Nephron (organoid): ENCODE measurements around the gene OPRM1.
"Not testable (repeated sequence)": the region's sequence is repeated elsewhere in the genome, so short reads cannot be mapped to it uniquely, and the experiment has no call there.

Source experiments
- H3K27ac Mint-ChIP-seq, 3 experiments: 2 replicates each; pipeline ENCODE4 v1.8.0; 2020; ENCODE audit warnings: mixed read lengths in 3 of 3, mild to moderate bottlenecking in 2 of 3, moderate library complexity in 1 of 3
- H3K27me3 Mint-ChIP-seq: 2 replicates; pipeline ENCODE4 v1.8.0; 2021; ENCODE audit warnings: low read depth, mild to moderate bottlenecking, moderate library complexity, mixed read lengths
- H3K36me3 Mint-ChIP-seq: 2 replicates; pipeline ENCODE4 v1.8.0; 2020; ENCODE audit warnings: low read depth, mixed read lengths
- H3K4me1 Mint-ChIP-seq: 2 replicates; pipeline ENCODE4 v1.8.0; 2020; ENCODE audit warnings: mixed read lengths
- H3K4me3 Mint-ChIP-seq, 3 experiments: 2 replicates each; pipeline ENCODE4 v1.8.0; 2020; ENCODE audit warnings: mild to moderate bottlenecking in 3 of 3, mixed read lengths in 3 of 3, moderate library complexity in 2 of 3
- H3K9me3 Mint-ChIP-seq: 2 replicates; pipeline ENCODE4 v1.8.0; 2020; ENCODE audit warnings: mixed read lengths
- TF ChIP-seq, protein P1 (sequence below), 3 experiments: fragments of 200-600 bp; sonication (generic); IDR thresholded peaks; one replicate each; pipeline ENCODE4 v1.5.0; 2021; ENCODE audit warnings: antibody characterized with exemption in 3 of 3; ENCODE audit not compliant: unreplicated experiment in 3 of 3

The OPRM1 gene

GRCh38 chr6:154165478-154165877, 126.4 kb downstream of the OPRM1 start:
- peaks cover 4% of the 10 kb centered on the region for H3K36me3 Mint-ChIP-seq
- TF ChIP-seq, protein P1, sequence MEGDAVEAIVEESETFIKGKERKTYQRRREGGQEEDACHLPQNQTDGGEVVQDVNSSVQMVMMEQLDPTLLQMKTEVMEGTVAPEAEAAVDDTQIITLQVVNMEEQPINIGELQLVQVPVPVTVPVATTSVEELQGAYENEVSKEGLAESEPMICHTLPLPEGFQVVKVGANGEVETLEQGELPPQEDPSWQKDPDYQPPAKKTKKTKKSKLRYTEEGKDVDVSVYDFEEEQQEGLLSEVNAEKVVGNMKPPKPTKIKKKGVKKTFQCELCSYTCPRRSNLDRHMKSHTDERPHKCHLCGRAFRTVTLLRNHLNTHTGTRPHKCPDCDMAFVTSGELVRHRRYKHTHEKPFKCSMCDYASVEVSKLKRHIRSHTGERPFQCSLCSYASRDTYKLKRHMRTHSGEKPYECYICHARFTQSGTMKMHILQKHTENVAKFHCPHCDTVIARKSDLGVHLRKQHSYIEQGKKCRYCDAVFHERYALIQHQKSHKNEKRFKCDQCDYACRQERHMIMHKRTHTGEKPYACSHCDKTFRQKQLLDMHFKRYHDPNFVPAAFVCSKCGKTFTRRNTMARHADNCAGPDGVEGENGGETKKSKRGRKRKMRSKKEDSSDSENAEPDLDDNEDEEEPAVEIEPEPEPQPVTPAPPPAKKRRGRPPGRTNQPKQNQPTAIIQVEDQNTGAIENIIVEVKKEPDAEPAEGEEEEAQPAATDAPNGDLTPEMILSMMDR (IDR thresholded peaks at IDR 0.05; ENCODE audit: unreplicated experiment in 3 of 3) = no peak
- H3K27me3 Mint-ChIP-seq = no peaks in the 10 kb centered on the region
- peaks cover 3% of the 10 kb centered on the region for H3K9me3 Mint-ChIP-seq
- peaks cover 9% of the 10 kb centered on the region for H3K4me1 Mint-ChIP-seq
- peak overlapping the region in 2 of 3 experiments; percentile 65 to 91 for H3K27ac Mint-ChIP-seq
- no peak overlapping the region for H3K4me3 Mint-ChIP-seq

- H3K9me3 Mint-ChIP-seq = peaks cover 3% of the 10 kb centered on the region
- TF ChIP-seq, protein P1 (IDR thresholded peaks at IDR 0.05; ENCODE audit: unreplicated experiment in 3 of 3) = no peak
- H3K4me3 Mint-ChIP-seq = no peak overlapping the region
- no peaks in the 10 kb centered on the region for H3K27me3 Mint-ChIP-seq
- peaks cover 4% of the 10 kb centered on the region for H3K36me3 Mint-ChIP-seq
- peak overlapping the region in 1 of 3 experiments; percentile 72 for H3K27ac Mint-ChIP-seq
- H3K4me1 Mint-ChIP-seq = peaks cover 9% of the 10 kb centered on the region
These were observed 127.1 kb downstream of the OPRM1 start for GRCh38 chr6:154166140-154166539.

DNA sequence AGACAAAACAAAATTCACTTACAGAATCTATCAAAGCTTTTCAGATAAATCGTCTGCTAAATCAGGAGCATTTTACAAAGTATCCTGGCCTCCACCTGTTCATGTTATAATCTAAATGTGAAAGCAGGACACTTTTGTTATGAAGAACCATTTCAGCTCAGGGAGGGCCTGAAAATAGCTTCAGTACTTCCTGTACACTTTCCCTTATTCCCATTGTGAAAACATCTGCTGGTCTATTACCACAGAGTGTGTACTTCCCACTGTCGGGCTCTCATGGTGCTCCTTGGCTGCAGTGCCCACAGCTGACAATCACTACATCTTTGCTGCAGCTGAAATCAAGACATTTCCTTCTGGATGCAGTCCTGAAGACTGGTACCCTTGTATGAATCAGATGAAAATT, 128.1 kb downstream of the OPRM1 start:
- Mint-ChIP-seq H3K4me3 (no peak overlapping the region), H3K27ac (no peak overlapping the region), H3K36me3 (peaks cover 4% of the 10 kb centered on the region), H3K9me3 (peaks cover 3% of the 10 kb centered on the region), H3K27me3 (no peaks in the 10 kb centered on the region), H3K4me1 (peaks cover 9% of the 10 kb centered on the region)
- TF ChIP-seq, protein P1 (IDR thresholded peaks at IDR 0.05; ENCODE audit: unreplicated experiment in 3 of 3) = no peak

DNA sequence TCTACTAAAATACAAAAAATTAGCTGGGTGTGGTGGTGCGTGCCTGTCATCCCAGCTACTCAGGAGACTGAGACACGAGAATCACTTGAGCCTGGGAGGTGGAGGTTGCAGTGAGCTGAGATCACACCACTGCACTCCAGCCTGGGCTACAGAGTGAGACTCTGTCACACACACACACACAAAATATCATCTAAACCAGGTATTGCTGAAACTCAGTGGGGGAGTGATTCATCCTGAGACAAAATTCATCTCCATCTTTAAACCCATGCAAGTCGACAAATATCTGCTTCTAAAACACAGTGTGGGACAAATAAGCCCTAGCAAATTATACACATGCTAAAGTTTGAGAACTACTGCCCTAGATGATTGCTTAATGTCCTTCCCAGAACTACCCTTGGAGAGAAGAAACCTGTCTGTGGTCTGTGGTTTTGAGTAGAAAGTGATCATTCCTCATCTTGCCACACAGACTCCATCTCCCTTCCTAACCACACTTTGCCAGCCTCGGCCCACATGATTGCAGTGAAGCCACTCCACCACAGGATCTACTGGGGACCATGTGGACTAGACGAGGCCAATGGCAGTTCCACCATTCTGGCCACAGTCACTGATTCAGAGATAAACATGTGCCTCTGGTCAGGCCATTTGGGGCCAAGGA, 130.3 kb downstream of the OPRM1 start:
- Mint-ChIP-seq H3K4me1 (peaks cover 9% of the 10 kb centered on the region), H3K27ac (no peak overlapping the region), H3K4me3 (no peak overlapping the region), H3K36me3 (peaks cover 9% of the 10 kb centered on the region), H3K27me3 (no peaks in the 10 kb centered on the region), H3K9me3 (peaks cover 16% of the 10 kb centered on the region)
- TF ChIP-seq, protein P1 (IDR thresholded peaks at IDR 0.05; ENCODE audit: unreplicated experiment in 3 of 3) = no peak

DNA sequence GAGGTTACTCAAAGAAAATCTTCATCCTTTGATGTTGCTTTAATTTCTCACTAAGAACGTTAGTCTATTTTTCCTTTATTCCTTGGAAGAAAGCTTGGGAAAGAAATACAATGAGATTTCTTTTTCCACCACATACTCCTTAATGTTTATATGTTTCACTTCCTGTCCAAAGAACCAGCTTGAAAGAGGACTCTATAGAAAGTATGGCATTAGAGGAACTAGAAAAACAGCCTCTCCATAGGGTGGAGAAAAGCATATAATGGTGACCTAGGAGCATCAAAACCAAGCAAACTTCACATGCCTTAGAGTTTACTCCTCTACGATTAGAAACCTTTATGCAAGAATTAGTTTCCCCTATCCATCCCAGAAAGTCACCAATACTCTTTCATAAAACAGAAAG, 131.1 kb downstream of the OPRM1 start:
- Mint-ChIP-seq H3K27me3 (no peaks in the 10 kb centered on the region), H3K36me3 (peaks cover 9% of the 10 kb centered on the region), H3K27ac (no peak overlapping the region), H3K4me1 (peaks cover 7% of the 10 kb centered on the region), H3K4me3 (no peak overlapping the region), H3K9me3 (peaks cover 22% of the 10 kb centered on the region)
- TF ChIP-seq, protein P1 (IDR thresholded peaks at IDR 0.05; ENCODE audit: unreplicated experiment in 3 of 3) = no peak

- Mint-ChIP-seq H3K36me3 (peaks cover 13% of the 10 kb centered on the region), H3K9me3 (peaks cover 29% of the 10 kb centered on the region)
- H3K27me3 Mint-ChIP-seq, H3K4me3 Mint-ChIP-seq, H3K4me1 Mint-ChIP-seq, H3K27ac Mint-ChIP-seq: not testable (repeated sequence)
These were observed 133.4 kb downstream of the OPRM1 start for GRCh38 chr6:154172393-154172792.
